Hepatocyte (in vitro differentiated cells): ENCODE results near the gene B4GALNT4. TPM values are rescaled to one million over a fixed set of nuclear protein-coding genes. Genes with fewer than 3 reads are reported as not detected.

Experiments
- DNase-seq: peaks from one replicate; pipeline ENCODE4 v3.0.0-alpha.2; 2016; ENCODE audit warnings: low spot score
- H2AFZ ChIP-seq: fragments of 200-600 bp; sonication (generic); 2 replicates; pipeline ENCODE4 v1.6.0; 2016; ENCODE audit warnings: antibody characterized with exemption, mild to moderate bottlenecking
- H3K27ac ChIP-seq: fragments of 200-600 bp; sonication (generic); 2 replicates; pipeline ENCODE4 v1.5.1; 2016; ENCODE audit warnings: mild to moderate bottlenecking
- H3K27me3 ChIP-seq: fragments of 200-600 bp; sonication (generic); 2 replicates; pipeline ENCODE4 v1.6.1; 2016
- H3K36me3 ChIP-seq: fragments of 200-600 bp; sonication (generic); replicated peaks from 2 replicates; pipeline ENCODE4 v1.5.1; 2016; ENCODE audit warnings: low read depth; ENCODE audit not compliant: insufficient read depth
- H3K4me1 ChIP-seq: fragments of 200-600 bp; sonication (generic); 2 replicates; pipeline ENCODE4 v1.5.1; 2016; ENCODE audit warnings: mild to moderate bottlenecking, moderate library complexity; ENCODE audit not compliant: insufficient read depth
- H3K4me2 ChIP-seq: fragments of 200-600 bp; sonication (generic); 2 replicates; pipeline ENCODE4 v1.6.0; 2016
- H3K4me3 ChIP-seq: fragments of 200-600 bp; sonication (generic); 2 replicates; pipeline ENCODE4 v1.5.1; 2016; ENCODE audit warnings: mild to moderate bottlenecking
- H3K79me2 ChIP-seq: fragments of 200-600 bp; sonication (generic); 2 replicates; pipeline ENCODE4 v1.6.0; 2017; ENCODE audit warnings: mild to moderate bottlenecking
- H3K9me2 ChIP-seq: fragments of 200-600 bp; sonication (generic); replicated peaks from 2 replicates; pipeline ENCODE4 v1.6.0; 2017; ENCODE audit warnings: mild to moderate bottlenecking; ENCODE audit not compliant: insufficient read depth
- H3K9me3 ChIP-seq: fragments of 200-600 bp; sonication (generic); 2 replicates; pipeline ENCODE4 v1.5.1; 2016; ENCODE audit warnings: low read depth, mild to moderate bottlenecking
- H4K20me1 ChIP-seq: fragments of 200-600 bp; sonication (generic); 2 replicates; pipeline ENCODE4 v1.6.0; 2016; ENCODE audit warnings: mild to moderate bottlenecking; ENCODE audit not compliant: insufficient read depth, poor library complexity, severe bottlenecking
- EZH2 ChIP-seq: fragments of 200-600 bp; sonication (generic); IDR thresholded peaks from 2 replicates; pipeline ENCODE4 v1.6.1; 2016; ENCODE audit warnings: antibody characterized with exemption, mild to moderate bottlenecking, borderline replicate concordance
- EZH2phosphoT487 ChIP-seq: fragments of 200-600 bp; sonication (generic); IDR thresholded peaks from one replicate; pipeline ENCODE4 v1.6.1; 2018; ENCODE audit warnings: antibody characterized with exemption, mild to moderate bottlenecking, low read depth, moderate library complexity; ENCODE audit not compliant: unreplicated experiment, severe bottlenecking
- WGBS: methylation state at CpG from one replicate; pipeline ENCODE4 v1.1.6; 2016; ENCODE audit warnings: low lambda C conversion rate; ENCODE audit errors: missing lambda C conversion rate; 5-methylcytosine and 5-hydroxymethylcytosine counted together
- polyA plus RNA-seq: library from polyadenylated mRNA; unstranded; fragments of >200 nt; fragmentation: Nextera tagmentation; extraction: Ambion mirVana; gene quantifications from 2 replicates; pipeline ENCODE4 v1.2.1, GENCODE V29; 2016
- total RNA-seq: library from RNA; depleted of rRNA; stranded (reverse); fragments of >200 nt; gene quantifications from 2 replicates; pipeline ENCODE4 v1.2.3, GENCODE V29; 2014
- TF ChIP-seq, protein P1 (sequence below): fragments of 200-600 bp; sonication (generic); IDR thresholded peaks from 2 replicates; pipeline ENCODE4 v1.5.1; 2016; ENCODE audit warnings: antibody characterized with exemption, mild to moderate bottlenecking; ENCODE audit not compliant: poor library complexity

The B4GALNT4 gene
- total and polyA plus RNA-seq, 2 experiments from 2014 or later, result 30.0 to 38.8 TPM

DNA sequence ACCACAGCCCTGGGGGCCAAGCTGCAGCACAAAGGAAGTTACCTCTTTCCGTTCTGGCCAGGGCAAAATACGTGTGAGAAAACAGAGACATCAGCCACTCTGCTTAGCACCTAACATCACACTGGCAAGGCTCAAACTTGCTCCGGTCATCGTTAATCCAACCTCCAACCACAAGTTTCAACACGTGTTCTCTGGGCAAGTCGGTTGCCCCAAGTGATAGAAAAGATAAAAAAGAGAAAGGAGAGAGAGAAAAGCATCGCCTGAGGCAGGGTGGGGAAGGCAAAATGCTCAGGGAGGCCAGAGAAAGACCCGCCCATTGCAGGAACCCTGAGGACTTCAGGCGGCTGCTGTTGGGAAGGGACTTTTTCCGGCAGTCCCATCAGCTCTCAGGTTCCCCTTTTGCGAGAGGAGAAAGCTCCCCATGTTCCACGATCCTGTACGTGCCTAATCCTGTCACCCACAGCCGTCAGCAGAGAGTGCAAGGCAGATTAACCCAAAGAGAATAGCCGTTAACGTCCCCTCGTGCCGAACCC, 18.5 kb upstream of the B4GALNT4 start:
- Histone ChIP-seq H3K4me3 (no peak overlapping the region), H3K36me3 (no peaks in the 10 kb centered on the region), H3K79me2 (no peaks in the 10 kb centered on the region), H3K27me3 (no peaks in the 10 kb centered on the region), H3K27ac (peak overlapping the region; percentile 86), H4K20me1 (no peaks in the 10 kb centered on the region), H3K9me3 (no peaks in the 10 kb centered on the region), H3K4me1 (peaks cover 42% of the 10 kb centered on the region), H2AFZ (peak overlapping the region; percentile 7), H3K4me2 (peak overlapping the region; percentile 9), H3K9me2 (no peaks in the 10 kb centered on the region)
- 40% methylated on average over 18 of the region's 18 CpGs for WGBS
- TF ChIP-seq EZH2 (no peak), EZH2phosphoT487 (no peak)
- TF ChIP-seq, protein P1, sequence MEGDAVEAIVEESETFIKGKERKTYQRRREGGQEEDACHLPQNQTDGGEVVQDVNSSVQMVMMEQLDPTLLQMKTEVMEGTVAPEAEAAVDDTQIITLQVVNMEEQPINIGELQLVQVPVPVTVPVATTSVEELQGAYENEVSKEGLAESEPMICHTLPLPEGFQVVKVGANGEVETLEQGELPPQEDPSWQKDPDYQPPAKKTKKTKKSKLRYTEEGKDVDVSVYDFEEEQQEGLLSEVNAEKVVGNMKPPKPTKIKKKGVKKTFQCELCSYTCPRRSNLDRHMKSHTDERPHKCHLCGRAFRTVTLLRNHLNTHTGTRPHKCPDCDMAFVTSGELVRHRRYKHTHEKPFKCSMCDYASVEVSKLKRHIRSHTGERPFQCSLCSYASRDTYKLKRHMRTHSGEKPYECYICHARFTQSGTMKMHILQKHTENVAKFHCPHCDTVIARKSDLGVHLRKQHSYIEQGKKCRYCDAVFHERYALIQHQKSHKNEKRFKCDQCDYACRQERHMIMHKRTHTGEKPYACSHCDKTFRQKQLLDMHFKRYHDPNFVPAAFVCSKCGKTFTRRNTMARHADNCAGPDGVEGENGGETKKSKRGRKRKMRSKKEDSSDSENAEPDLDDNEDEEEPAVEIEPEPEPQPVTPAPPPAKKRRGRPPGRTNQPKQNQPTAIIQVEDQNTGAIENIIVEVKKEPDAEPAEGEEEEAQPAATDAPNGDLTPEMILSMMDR, result no peak
- no peak for DNase-seq

DNA sequence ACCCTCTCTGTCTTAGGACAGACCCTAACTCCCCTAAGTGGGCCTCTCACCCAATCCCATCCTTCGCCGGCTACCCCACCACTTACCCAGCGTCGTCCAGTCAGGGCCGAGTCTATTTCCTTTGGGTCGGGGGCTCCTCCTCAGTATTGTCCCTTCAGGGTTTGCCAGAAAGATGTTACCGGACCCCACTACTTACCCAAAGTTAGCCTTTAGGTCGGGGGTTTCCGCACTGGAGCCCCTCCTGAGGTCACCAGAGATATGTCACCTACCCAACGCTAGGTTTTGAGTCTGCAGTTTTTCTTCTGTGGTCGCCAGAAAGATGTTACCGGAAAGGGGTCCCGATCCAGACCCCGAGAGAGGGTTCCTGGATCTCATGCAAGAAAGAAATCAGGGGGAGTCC, 17.9 kb upstream of the B4GALNT4 start:
- H3K36me3 ChIP-seq, result no peaks in the 10 kb centered on the region
- peak overlapping the region; percentile 86 for H3K27ac ChIP-seq
- H3K9me3 ChIP-seq, result no peaks in the 10 kb centered on the region
- no peak overlapping the region for H2AFZ ChIP-seq
- DNase-seq, result no peak
- no peaks in the 10 kb centered on the region for H3K9me2 ChIP-seq
- peaks cover 42% of the 10 kb centered on the region for H3K4me1 ChIP-seq
- TF ChIP-seq, protein P1, result no peak
- no peak for TF ChIP-seq EZH2phosphoT487
- TF ChIP-seq EZH2, result no peak
- H3K4me2 ChIP-seq, result no peak overlapping the region
- H3K27me3 ChIP-seq, result no peaks in the 10 kb centered on the region
- 98% methylated on average over 14 of the region's 14 CpGs for WGBS
- H3K4me3 ChIP-seq, result no peak overlapping the region
- H4K20me1 ChIP-seq, result no peaks in the 10 kb centered on the region
- no peaks in the 10 kb centered on the region for H3K79me2 ChIP-seq

DNA sequence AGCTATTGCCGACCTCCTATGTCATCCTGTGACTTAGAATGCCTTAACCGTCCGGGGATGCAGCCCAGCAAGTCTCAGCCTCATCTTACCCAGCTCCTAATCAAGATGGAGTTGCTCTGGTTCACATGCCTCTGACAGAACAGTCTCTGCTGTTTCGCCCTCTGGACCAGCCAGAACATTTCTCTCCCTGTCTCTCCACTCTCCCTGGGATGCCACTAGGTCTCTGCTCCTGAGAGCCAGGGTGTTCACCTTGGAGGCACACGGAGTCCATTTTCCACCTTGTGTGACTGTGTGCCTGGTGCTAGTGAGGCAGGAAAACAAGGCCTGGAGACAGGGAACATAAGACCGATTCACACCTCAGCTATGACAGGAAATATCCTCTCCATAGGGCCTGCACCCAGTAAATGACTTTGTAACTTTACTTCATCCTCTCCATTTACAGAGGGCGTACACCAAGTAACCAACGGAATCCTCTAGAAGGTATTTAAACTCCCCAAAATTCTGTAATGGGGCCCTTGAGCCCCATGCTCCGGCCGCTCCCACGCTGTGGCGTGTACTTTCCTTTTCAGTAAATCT, 16.8 kb upstream of the B4GALNT4 start:
- Histone ChIP-seq H3K9me3 (no peaks in the 10 kb centered on the region), H3K27ac (peak overlapping the region; percentile 100), H3K9me2 (no peaks in the 10 kb centered on the region), H3K27me3 (no peaks in the 10 kb centered on the region), H3K4me1 (peaks cover 42% of the 10 kb centered on the region), H3K36me3 (no peaks in the 10 kb centered on the region), H4K20me1 (no peaks in the 10 kb centered on the region), H3K4me2 (no peak overlapping the region), H2AFZ (peak overlapping the region; percentile 27), H3K79me2 (no peaks in the 10 kb centered on the region), H3K4me3 (no peak overlapping the region)
- no peak for DNase-seq
- 97% methylated on average over 12 of the region's 12 CpGs for WGBS
- no peak for TF ChIP-seq EZH2phosphoT487
- no peak for TF ChIP-seq EZH2
- TF ChIP-seq, protein P1, result no peak
